SKM-1 treated with dmso at 0.1 percent for 144 hours (cell line): Measurements from ENCODE around the gene TMEM198.
A peak's percentile ranks its signal among the peaks of the same experiment; 100 is the strongest.

Experiments used
- DNase-seq: peaks from one replicate; lab custom pipeline; 2025; ENCODE audit not compliant: unreplicated experiment; lab: John Stamatoyannopoulos, UW

TMEM198 gene

GRCh38 chr2:219542931-219543595 is 765 bp upstream of the TMEM198 start:
- no peak for DNase-seq

GRCh38 chr2:219544567-219544966 is 739 bp downstream of the TMEM198 start:
- DNase-seq: no peak

GRCh38 chr2:219545295-219545942 is 1.6 kb downstream of the TMEM198 start:
- no peak for DNase-seq

GRCh38 chr2:219545943-219546352 is 2.1 kb downstream of the TMEM198 start:
- no peak for DNase-seq

GRCh38 chr2:219547621-219548020 is 3.8 kb downstream of the TMEM198 start:
- DNase-seq: no peak

- DNase-seq: no peak
Measured at GRCh38 chr2:219548990-219549389, 5.2 kb downstream of the TMEM198 start.

- DNase-seq: no peak
Measured at GRCh38 chr2:219549619-219550018, 5.8 kb downstream of the TMEM198 start.

- DNase-seq: no peak
Measured at GRCh38 chr2:219551441-219552381, 7.9 kb downstream of the TMEM198 start.

GRCh38 chr2:219552382-219553167 is 8.7 kb downstream of the TMEM198 start:
- DNase-seq: peak; percentile 66

GRCh38 chr2:219553168-219553417 is 9.3 kb downstream of the TMEM198 start:
- DNase-seq: no peak

- no peak for DNase-seq
Measured at GRCh38 chr2:219553463-219553963, 9.7 kb downstream of the TMEM198 start.

GRCh38 chr2:219554350-219554749 is 10.5 kb downstream of the TMEM198 start:
- no peak for DNase-seq

GRCh38 chr2:219555956-219556355 is 12.1 kb downstream of the TMEM198 start:
- DNase-seq: no peak

GRCh38 chr2:219556413-219556812 is 12.6 kb downstream of the TMEM198 start:
- no peak for DNase-seq

GRCh38 chr2:219557320-219557719 is 13.5 kb downstream of the TMEM198 start:
- DNase-seq: no peak

GRCh38 chr2:219557791-219558785 is 14.3 kb downstream of the TMEM198 start:
- DNase-seq: no peak

GRCh38 chr2:219559156-219559915 is 15.5 kb downstream of the TMEM198 start:
- DNase-seq: no peak

GRCh38 chr2:219560037-219560892 is 16.4 kb downstream of the TMEM198 start:
- DNase-seq: no peak
